ENCODE results near the gene SGTA. TPM values are rescaled to one million over a fixed set of nuclear protein-coding genes. Genes with fewer than 3 reads are reported as not detected.

SGTA gene
- total RNA-seq, 1 experiment from 2014 or later: 85.7 TPM

DNA sequence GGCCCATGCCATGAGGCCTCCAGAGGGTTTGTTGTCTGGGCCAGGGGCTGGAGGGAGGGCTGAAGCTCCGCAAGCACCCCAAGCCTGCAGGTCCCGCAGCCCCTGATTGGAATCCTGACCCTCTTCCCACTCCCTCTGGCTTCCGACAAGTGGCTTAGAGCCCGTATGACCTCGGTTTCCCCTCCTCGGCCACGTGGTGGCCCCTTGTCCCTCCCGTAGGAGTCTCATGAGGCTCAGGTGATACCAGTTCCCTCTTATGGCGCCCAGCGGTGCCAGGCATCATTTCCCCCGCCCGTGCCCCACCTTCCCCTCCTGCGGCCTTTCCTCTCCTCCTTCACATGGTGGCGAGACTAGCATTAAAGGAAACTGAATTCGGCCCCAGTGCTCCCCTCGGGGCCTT, 8.4 kb upstream of the SGTA start:
- Histone ChIP-seq H3K27me3 (ENCODE audit: control insufficient read depth, insufficient read depth, low read length) (no peaks in the 10 kb centered on the region), H3K27ac (ENCODE audit: low read length) (no peak overlapping the region), H3K36me3 (ENCODE audit: control insufficient read depth, insufficient read depth, low read length) (no peaks in the 10 kb centered on the region; the same call in 1 of the 2 replicates), H3K9me3 (ENCODE audit: control insufficient read depth, insufficient read depth, low read depth, low read length) (no peaks in the 10 kb centered on the region), H3K4me1 (ENCODE audit: control insufficient read depth, insufficient read depth, low read length) (no peaks in the 10 kb centered on the region), H3K4me3 (ENCODE audit: low read depth in 2 of 2, low read length in 2 of 2) (no peak overlapping the region)
- DNase-seq (ENCODE audit: low read depth, low spot score): no peak
- ChIA-PET POLR2A (no interaction called here), CTCF (no interaction called here)
- TF ChIP-seq POLR2AphosphoS5 (IDR thresholded peaks at IDR 0.05; ENCODE audit: low read depth, low read length) (no peak), SIN3A (IDR thresholded peaks at IDR 0.05; ENCODE audit: borderline replicate concordance, insufficient read depth, low read depth, low read length) (no peak), TCF7L2 (IDR thresholded peaks at IDR 0.05; ENCODE audit: low read depth, low read length) (no peak)
- TF ChIP-seq, protein P1, sequence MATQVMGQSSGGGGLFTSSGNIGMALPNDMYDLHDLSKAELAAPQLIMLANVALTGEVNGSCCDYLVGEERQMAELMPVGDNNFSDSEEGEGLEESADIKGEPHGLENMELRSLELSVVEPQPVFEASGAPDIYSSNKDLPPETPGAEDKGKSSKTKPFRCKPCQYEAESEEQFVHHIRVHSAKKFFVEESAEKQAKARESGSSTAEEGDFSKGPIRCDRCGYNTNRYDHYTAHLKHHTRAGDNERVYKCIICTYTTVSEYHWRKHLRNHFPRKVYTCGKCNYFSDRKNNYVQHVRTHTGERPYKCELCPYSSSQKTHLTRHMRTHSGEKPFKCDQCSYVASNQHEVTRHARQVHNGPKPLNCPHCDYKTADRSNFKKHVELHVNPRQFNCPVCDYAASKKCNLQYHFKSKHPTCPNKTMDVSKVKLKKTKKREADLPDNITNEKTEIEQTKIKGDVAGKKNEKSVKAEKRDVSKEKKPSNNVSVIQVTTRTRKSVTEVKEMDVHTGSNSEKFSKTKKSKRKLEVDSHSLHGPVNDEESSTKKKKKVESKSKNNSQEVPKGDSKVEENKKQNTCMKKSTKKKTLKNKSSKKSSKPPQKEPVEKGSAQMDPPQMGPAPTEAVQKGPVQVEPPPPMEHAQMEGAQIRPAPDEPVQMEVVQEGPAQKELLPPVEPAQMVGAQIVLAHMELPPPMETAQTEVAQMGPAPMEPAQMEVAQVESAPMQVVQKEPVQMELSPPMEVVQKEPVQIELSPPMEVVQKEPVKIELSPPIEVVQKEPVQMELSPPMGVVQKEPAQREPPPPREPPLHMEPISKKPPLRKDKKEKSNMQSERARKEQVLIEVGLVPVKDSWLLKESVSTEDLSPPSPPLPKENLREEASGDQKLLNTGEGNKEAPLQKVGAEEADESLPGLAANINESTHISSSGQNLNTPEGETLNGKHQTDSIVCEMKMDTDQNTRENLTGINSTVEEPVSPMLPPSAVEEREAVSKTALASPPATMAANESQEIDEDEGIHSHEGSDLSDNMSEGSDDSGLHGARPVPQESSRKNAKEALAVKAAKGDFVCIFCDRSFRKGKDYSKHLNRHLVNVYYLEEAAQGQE (IDR thresholded peaks at IDR 0.05; ENCODE audit: insufficient read depth in 1 of 2, low read depth in 2 of 2, low read length in 1 of 2): no peak
- TF ChIP-seq, protein P2, sequence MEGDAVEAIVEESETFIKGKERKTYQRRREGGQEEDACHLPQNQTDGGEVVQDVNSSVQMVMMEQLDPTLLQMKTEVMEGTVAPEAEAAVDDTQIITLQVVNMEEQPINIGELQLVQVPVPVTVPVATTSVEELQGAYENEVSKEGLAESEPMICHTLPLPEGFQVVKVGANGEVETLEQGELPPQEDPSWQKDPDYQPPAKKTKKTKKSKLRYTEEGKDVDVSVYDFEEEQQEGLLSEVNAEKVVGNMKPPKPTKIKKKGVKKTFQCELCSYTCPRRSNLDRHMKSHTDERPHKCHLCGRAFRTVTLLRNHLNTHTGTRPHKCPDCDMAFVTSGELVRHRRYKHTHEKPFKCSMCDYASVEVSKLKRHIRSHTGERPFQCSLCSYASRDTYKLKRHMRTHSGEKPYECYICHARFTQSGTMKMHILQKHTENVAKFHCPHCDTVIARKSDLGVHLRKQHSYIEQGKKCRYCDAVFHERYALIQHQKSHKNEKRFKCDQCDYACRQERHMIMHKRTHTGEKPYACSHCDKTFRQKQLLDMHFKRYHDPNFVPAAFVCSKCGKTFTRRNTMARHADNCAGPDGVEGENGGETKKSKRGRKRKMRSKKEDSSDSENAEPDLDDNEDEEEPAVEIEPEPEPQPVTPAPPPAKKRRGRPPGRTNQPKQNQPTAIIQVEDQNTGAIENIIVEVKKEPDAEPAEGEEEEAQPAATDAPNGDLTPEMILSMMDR (IDR thresholded peaks at IDR 0.05): no peak
- no TSS peak for BruUV-seq (replicated peaks)
- intact Hi-C loops (cut with micrococcal nuclease; ENCODE audit: unreplicated experiment): no loop called here
- in situ Hi-C loops (cut with HindIII; ENCODE audit: low pct_unique_long_range_greater_than_20kb, low sequenced_read_pairs): no loop called here
- no peak for ATAC-seq

DNA sequence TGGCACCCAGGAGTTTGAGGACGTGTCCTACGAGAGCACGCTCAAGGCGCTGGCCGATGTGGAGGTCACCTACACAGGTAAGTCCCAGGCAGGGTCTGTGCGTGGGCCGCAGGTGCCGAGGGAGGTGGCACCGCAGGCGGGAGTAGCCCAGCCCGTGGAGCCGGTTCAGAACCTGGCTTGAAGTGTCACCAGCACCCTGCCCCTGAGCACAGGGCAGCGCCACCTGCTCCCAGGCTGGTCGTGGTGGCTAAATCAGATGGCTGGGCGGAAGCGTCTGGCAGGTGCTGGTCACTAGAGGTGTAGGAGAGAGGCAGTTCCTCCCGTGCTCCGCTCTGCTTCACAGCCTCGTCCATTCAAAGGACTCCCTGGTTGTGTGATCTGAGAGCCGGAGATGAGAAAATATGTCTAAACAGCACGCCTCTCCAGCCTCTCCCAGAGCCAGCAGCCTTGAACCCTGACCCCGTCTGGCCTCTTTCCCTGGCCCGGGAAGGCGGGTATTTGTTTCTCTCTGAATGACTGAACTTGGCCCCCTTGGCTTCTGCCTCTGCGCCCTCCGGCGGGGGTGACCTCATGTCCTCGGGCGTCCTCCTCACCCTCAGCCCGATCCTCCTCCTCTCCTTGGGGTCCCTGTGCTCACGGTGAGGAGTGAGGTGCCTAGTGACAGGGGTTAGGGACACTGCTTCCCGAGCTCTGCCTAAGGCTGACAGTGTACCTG, 7.6 kb upstream of the SGTA start:
- no TSS peak for BruUV-seq (replicated peaks)
- no peak overlapping the region for H3K4me3 ChIP-seq (ENCODE audit: low read depth in 2 of 2, low read length in 2 of 2)
- in situ Hi-C loops (cut with HindIII; ENCODE audit: low pct_unique_long_range_greater_than_20kb, low sequenced_read_pairs) (no loop called here), intact Hi-C loops (cut with micrococcal nuclease; ENCODE audit: unreplicated experiment) (no loop called here)
- CTCF ChIA-PET: no interaction called here
- peaks cover 3% of the 10 kb centered on the region for H3K36me3 ChIP-seq (ENCODE audit: control insufficient read depth, insufficient read depth, low read length)
- ATAC-seq: no peak
- POLR2A ChIA-PET: no interaction called here
- no peak for TF ChIP-seq SIN3A (IDR thresholded peaks at IDR 0.05; ENCODE audit: borderline replicate concordance, insufficient read depth, low read depth, low read length)
- TF ChIP-seq TCF7L2 (IDR thresholded peaks at IDR 0.05; ENCODE audit: low read depth, low read length): no peak
- TF ChIP-seq, protein P2 (IDR thresholded peaks at IDR 0.05): no peak
- TF ChIP-seq, protein P1 (IDR thresholded peaks at IDR 0.05; ENCODE audit: insufficient read depth in 1 of 2, low read depth in 2 of 2, low read length in 1 of 2): no peak
- no peak for TF ChIP-seq POLR2AphosphoS5 (IDR thresholded peaks at IDR 0.05; ENCODE audit: low read depth, low read length)
- no peaks in the 10 kb centered on the region for H3K27me3 ChIP-seq (ENCODE audit: control insufficient read depth, insufficient read depth, low read length)
- no peaks in the 10 kb centered on the region for H3K4me1 ChIP-seq (ENCODE audit: control insufficient read depth, insufficient read depth, low read length)
- DNase-seq (ENCODE audit: low read depth, low spot score): no peak
- H3K27ac ChIP-seq (ENCODE audit: low read length): no peak overlapping the region
- H3K9me3 ChIP-seq (ENCODE audit: control insufficient read depth, insufficient read depth, low read depth, low read length): no peaks in the 10 kb centered on the region
